GM19351 (cell line): ENCODE measurements around the gene PARP1.

Experiments used
- ATAC-seq: cut with Tn5 transposase; IDR thresholded peaks from one replicate; pipeline ENCODE4 v1.9.1; 2021; ENCODE audit warnings: mild to moderate bottlenecking, moderate library complexity; ENCODE audit not compliant: unreplicated experiment

PARP1 gene

GRCh38 chr1:226381226-226381998 lies 26.5 kb downstream of the PARP1 start:
- ATAC-seq = no peak

GRCh38 chr1:226378071-226378470 lies 29.8 kb downstream of the PARP1 start:
- ATAC-seq = no peak

- no peak for ATAC-seq
These were observed 31.6 kb downstream of the PARP1 start for GRCh38 chr1:226376300-226376699.

GRCh38 chr1:226373376-226373775 lies 34.5 kb downstream of the PARP1 start:
- ATAC-seq = no peak

GRCh38 chr1:226372885-226373284 lies 35.0 kb downstream of the PARP1 start:
- no peak for ATAC-seq

GRCh38 chr1:226371866-226372490 lies 35.9 kb downstream of the PARP1 start:
- ATAC-seq = no peak

- ATAC-seq = no peak
These were observed 36.7 kb downstream of the PARP1 start for GRCh38 chr1:226371027-226371694.

- ATAC-seq = peak; percentile 73
These were observed 37.6 kb downstream of the PARP1 start for GRCh38 chr1:226370144-226370923.

- peak; percentile 41 for ATAC-seq
These were observed 38.8 kb downstream of the PARP1 start for GRCh38 chr1:226369110-226369509.

- no peak for ATAC-seq
These were observed 41.6 kb downstream of the PARP1 start for GRCh38 chr1:226366290-226366689.

- no peak for ATAC-seq
These were observed 42.1 kb downstream of the PARP1 start for GRCh38 chr1:226365831-226366231.

- no peak for ATAC-seq
These were observed 42.9 kb downstream of the PARP1 start for GRCh38 chr1:226364901-226365565.

- no peak for ATAC-seq
These were observed 43.4 kb downstream of the PARP1 start for GRCh38 chr1:226364514-226364899.

GRCh38 chr1:226363801-226364513 lies 43.9 kb downstream of the PARP1 start:
- no peak for ATAC-seq

GRCh38 chr1:226362891-226363447 lies 44.9 kb downstream of the PARP1 start:
- no peak for ATAC-seq

- no peak for ATAC-seq
These were observed 45.5 kb downstream of the PARP1 start for GRCh38 chr1:226362361-226362760.

GRCh38 chr1:226360106-226360746 lies 47.7 kb downstream of the PARP1 start:
- peak; percentile 58 for ATAC-seq

GRCh38 chr1:226357416-226357815 lies 50.5 kb downstream of the PARP1 start:
- no peak for ATAC-seq
